NCI-H1092 treated with DMSO at 0.1 percent for 48 hours (cell line): ENCODE measurements around the gene SLC12A2.
A peak's percentile ranks its signal among the peaks of the same experiment; 100 is the strongest.

ENCODE experiments used
- DNase-seq: peaks from one replicate; lab custom pipeline; 2025; lab: John Stamatoyannopoulos, UW

Gene SLC12A2

GRCh38 chr5:128169401-128170017 is 85.9 kb downstream of the SLC12A2 start:
- DNase-seq, result no peak

- DNase-seq, result no peak
Observed at GRCh38 chr5:128172102-128172501, 88.5 kb downstream of the SLC12A2 start.

- DNase-seq, result no peak
Observed at GRCh38 chr5:128174951-128175350, 91.4 kb downstream of the SLC12A2 start.

GRCh38 chr5:128192368-128192767 is 108.8 kb downstream of the SLC12A2 start:
- DNase-seq, result no peak

- DNase-seq, result no peak
Observed at GRCh38 chr5:128193665-128194390, 110.3 kb downstream of the SLC12A2 start.

GRCh38 chr5:128195316-128195715 is 111.8 kb downstream of the SLC12A2 start:
- DNase-seq, result no peak

GRCh38 chr5:128196080-128196479 is 112.5 kb downstream of the SLC12A2 start:
- no peak for DNase-seq

GRCh38 chr5:128196791-128197190 is 113.2 kb downstream of the SLC12A2 start:
- DNase-seq, result no peak

GRCh38 chr5:128197896-128198522 is 114.4 kb downstream of the SLC12A2 start:
- DNase-seq, result no peak

GRCh38 chr5:128199104-128199503 is 115.5 kb downstream of the SLC12A2 start:
- no peak for DNase-seq

GRCh38 chr5:128199611-128200010 is 116.0 kb downstream of the SLC12A2 start:
- DNase-seq, result no peak

GRCh38 chr5:128201065-128201926 is 117.7 kb downstream of the SLC12A2 start:
- DNase-seq, result peak; percentile 49

GRCh38 chr5:128202320-128202719 is 118.8 kb downstream of the SLC12A2 start:
- no peak for DNase-seq

- DNase-seq, result no peak
Observed at GRCh38 chr5:128208436-128208835, 124.9 kb downstream of the SLC12A2 start.

GRCh38 chr5:128212191-128212806 is 128.7 kb downstream of the SLC12A2 start:
- no peak for DNase-seq

- DNase-seq, result peak; percentile 23
Observed at GRCh38 chr5:128213340-128213739, 129.8 kb downstream of the SLC12A2 start.

GRCh38 chr5:128213833-128214232 is 130.3 kb downstream of the SLC12A2 start:
- no peak for DNase-seq

GRCh38 chr5:128216285-128216684 is 132.7 kb downstream of the SLC12A2 start:
- DNase-seq, result no peak

GRCh38 chr5:128216860-128217531 is 133.4 kb downstream of the SLC12A2 start:
- no peak for DNase-seq

GRCh38 chr5:128220841-128221240 is 137.3 kb downstream of the SLC12A2 start:
- no peak for DNase-seq

GRCh38 chr5:128224336-128224735 is 140.8 kb downstream of the SLC12A2 start:
- DNase-seq, result no peak
